C4-2B (cell line): ENCODE results near the gene CXADR.

ENCODE experiments used
- H3K27ac ChIP-seq: fragments of 450-650 bp; 2 replicates; pipeline ENCODE4 v1.5.1; 2017
- CTCF ChIP-seq: fragments of 450-650 bp; conservative IDR thresholded peaks from 2 replicates; pipeline ENCODE4 v1.5.1; 2017; ENCODE audit warnings: mild to moderate bottlenecking
- ZFX ChIP-seq: fragments of 450-650 bp; IDR thresholded peaks from 2 replicates; pipeline ENCODE4 v1.6.1; 2017

Gene CXADR

GRCh38 chr21:17512253-17513213, at the start of gene CXADR:
Gene CXADR (plus strand): TSS chr21:17513043. CDS start chr21:17513130, 87 bp downstream.
- TF ChIP-seq ZFX (no peak), CTCF (peak; percentile 66)
- peak within 1 kb of the TSS; percentile 84 for H3K27ac ChIP-seq

GRCh38 chr21:17466166-17466565, 46.7 kb upstream of the CXADR start:
- no peak overlapping the region for H3K27ac ChIP-seq
- no peak for TF ChIP-seq ZFX
- TF ChIP-seq CTCF, result no peak

DNA sequence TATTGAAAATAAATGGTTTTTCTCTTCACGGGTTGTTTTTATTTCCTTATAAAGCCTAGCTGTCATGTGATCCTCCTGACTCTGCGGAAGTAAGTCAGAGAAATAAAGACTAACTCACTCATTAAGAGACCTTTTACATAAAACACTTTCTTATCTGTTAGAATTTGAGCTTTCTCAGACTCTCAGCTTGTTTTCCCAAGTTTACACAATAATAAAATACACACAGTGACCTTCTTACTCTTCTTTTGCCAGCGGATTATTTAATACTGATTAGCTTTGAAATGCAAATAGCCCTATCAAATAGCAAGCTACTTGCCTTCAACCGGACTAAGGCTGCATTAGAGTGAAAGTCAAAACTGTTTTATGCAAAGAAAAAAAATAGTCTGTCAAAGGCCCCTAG, 45.5 kb upstream of the CXADR start:
- H3K27ac ChIP-seq, result no peak overlapping the region
- TF ChIP-seq ZFX (no peak), CTCF (no peak)

DNA sequence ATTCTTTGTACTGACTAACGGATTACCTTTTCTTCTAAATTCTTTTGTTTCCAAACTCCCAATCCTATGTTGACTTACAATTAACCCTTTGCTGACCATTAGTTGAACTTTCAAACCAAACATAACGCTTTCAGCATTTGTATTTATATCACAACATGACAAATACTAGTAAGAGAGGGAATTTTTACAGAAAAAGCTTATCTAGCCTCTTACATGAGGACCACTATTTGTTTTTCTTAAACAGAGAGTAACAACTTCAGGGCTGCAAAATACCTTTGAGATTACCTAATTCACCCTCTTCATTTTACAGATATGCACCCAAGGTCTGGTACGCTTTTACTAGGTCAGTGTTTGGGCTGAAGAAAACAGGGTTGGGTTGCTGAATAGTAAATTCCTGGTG, 45.0 kb upstream of the CXADR start:
- H3K27ac ChIP-seq, result no peak overlapping the region
- no peak for TF ChIP-seq CTCF
- no peak for TF ChIP-seq ZFX

DNA sequence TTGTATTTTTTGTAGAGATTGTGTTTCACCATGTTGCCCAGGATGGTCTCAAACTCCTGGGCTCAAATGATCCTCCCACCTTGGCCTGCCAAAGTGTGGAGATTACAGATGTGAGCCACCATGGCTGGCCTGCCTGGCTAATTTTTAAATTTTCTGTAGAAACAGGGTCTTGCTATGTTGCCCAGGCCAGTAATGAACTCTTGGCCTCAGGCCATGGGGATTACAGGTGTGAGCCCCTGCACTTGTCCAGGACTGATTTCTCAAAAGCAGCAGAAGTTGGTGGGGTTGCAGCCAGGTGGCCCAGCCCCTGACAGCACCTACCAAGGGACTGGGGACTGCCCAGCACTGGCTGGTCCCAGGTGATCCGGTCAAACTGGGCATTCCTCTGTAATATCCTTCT, 44.1 kb upstream of the CXADR start:
- H3K27ac ChIP-seq, result no peak overlapping the region
- TF ChIP-seq ZFX (no peak), CTCF (no peak)

- H3K27ac ChIP-seq, result no peak overlapping the region
- TF ChIP-seq ZFX (no peak), CTCF (no peak)
Measured at GRCh38 chr21:17469727-17470126, 43.1 kb upstream of the CXADR start.

- H3K27ac ChIP-seq, result no peak overlapping the region; the same call in 1 of the 2 replicates
- no peak for TF ChIP-seq ZFX
- no peak for TF ChIP-seq CTCF
Measured at GRCh38 chr21:17472182-17472581, 40.7 kb upstream of the CXADR start.
